B cell (primary cell): ENCODE data around the gene MLKL. TPM values are rescaled to one million over a fixed set of nuclear protein-coding genes. Genes with fewer than 3 reads are reported as not detected.

Experiments used
- ATAC-seq: fragments of 200-7000 bp; cut with Tn5 transposase; one replicate; pipeline ENCODE4 v1.10.0; 2021; ENCODE audit warnings: low read depth, mild to moderate bottlenecking, moderate number of reproducible peaks, moderate library complexity
- CTCF ChIA-PET: fragments of 350-600 bp; sonication (Branson Sonifier 250); formaldehyde crosslinking; loops from one replicate; lab custom pipeline; 2021; ENCODE audit warnings: antibody characterized with exemption, inconsistent platforms; lab: Charles Lee
- POLR2A ChIA-PET: fragments of 350-600 bp; sonication (Branson Sonifier 250); formaldehyde crosslinking; loops from one replicate; lab custom pipeline; 2021; ENCODE audit warnings: antibody characterized with exemption; lab: Charles Lee
- DNase-seq: peaks from one replicate; pipeline ENCODE4 v3.0.0; 2013
- H2AFZ ChIP-seq: 2 replicates; pipeline ENCODE4 v1.6.1; 2012; ENCODE audit warnings: mild to moderate bottlenecking, low read depth, low read length; ENCODE audit not compliant: insufficient read depth, poor library complexity, severe bottlenecking
- H3K27ac ChIP-seq, 2 donors: 1 replicate in 1 of 2; 2 replicates in 1 of 2; pipeline ENCODE4 v1.5.1; 2012 to 2013; ENCODE audit warnings: low read length in 2 of 2, mild to moderate bottlenecking in 2 of 2, moderate library complexity in 1 of 2
- H3K27me3 ChIP-seq, 4 experiments: fragments of 200-600 bp in 1 of 4; sonication (generic) in 1 of 4; replicated peaks in 1 of 4; 1 replicate in 2 of 4; 2 replicates in 2 of 4; pipeline versions ENCODE4 v1.6.1 to v1.7.0; 2013 to 2016; ENCODE audit warnings: low read length in 3 of 4, mild to moderate bottlenecking in 2 of 4, mixed read lengths in 1 of 4, moderate library complexity in 1 of 4; ENCODE audit not compliant: insufficient read depth in 4 of 4, control insufficient read depth in 3 of 4; ENCODE audit errors: control extremely low read depth in 1 of 4
- H3K36me3 ChIP-seq, 2 experiments: replicated peaks in 1 of 2; 1 replicate in 1 of 2; 2 replicates in 1 of 2; pipeline versions ENCODE4 v1.6.1 to v1.7.1; 2013; ENCODE audit warnings: low read length in 1 of 2; ENCODE audit not compliant: insufficient read depth in 2 of 2, control insufficient read depth in 1 of 2; ENCODE audit errors: control extremely low read depth in 1 of 2, extremely low read depth in 1 of 2
- H3K4me1 ChIP-seq, 2 donors: fragments of 200-600 bp in 1 of 2; sonication (generic) in 1 of 2; 1 replicate in 1 of 2; 2 replicates in 1 of 2; pipeline versions ENCODE4 v1.5.1 to v1.6.1; 2013 to 2017; ENCODE audit warnings: low read length in 2 of 2; ENCODE audit not compliant: control insufficient read depth in 2 of 2, insufficient read depth in 2 of 2
- H3K4me2 ChIP-seq: replicated peaks from 2 replicates; pipeline ENCODE3; 2012; ENCODE audit warnings: mild to moderate bottlenecking, low read depth, low read length; ENCODE audit not compliant: poor library complexity, severe bottlenecking
- H3K4me3 ChIP-seq, 5 experiments: fragments of 200-600 bp in 1 of 5; sonication (generic) in 1 of 5; 1 replicate in 3 of 5; 2 replicates in 2 of 5; pipeline versions ENCODE4 v1.5.1 to v1.7.0; 2011 to 2016; ENCODE audit warnings: low read length in 4 of 5, mild to moderate bottlenecking in 4 of 5, low read depth in 2 of 5, control low read depth in 1 of 5, moderate library complexity in 1 of 5; ENCODE audit not compliant: insufficient read depth in 1 of 5; ENCODE audit errors: control extremely low read depth in 1 of 5, extremely low read depth in 1 of 5
- H3K79me2 ChIP-seq: fragments of 200-600 bp; sonication (generic); one replicate; pipeline ENCODE4 v1.6.0; 2016; ENCODE audit warnings: low read length; ENCODE audit not compliant: control insufficient read depth, insufficient read depth
- H3K9ac ChIP-seq: fragments of 200-600 bp; sonication (generic); 2 replicates; pipeline ENCODE4 v1.6.1; 2017; ENCODE audit warnings: mild to moderate bottlenecking, low read length, moderate library complexity
- H3K9me3 ChIP-seq, 3 donors: one replicate each; pipeline versions ENCODE4 v1.6.1 to v1.7.1; 2013; ENCODE audit warnings: low read length in 2 of 3; ENCODE audit not compliant: control insufficient read depth in 2 of 3, insufficient read depth in 1 of 3; ENCODE audit errors: control extremely low read depth in 1 of 3
- H4K20me1 ChIP-seq: 2 replicates; pipeline ENCODE4 v1.6.0; 2012; ENCODE audit warnings: mild to moderate bottlenecking, low read length; ENCODE audit not compliant: insufficient read depth, control insufficient read depth, poor library complexity, severe bottlenecking
- H3K27ac Mint-ChIP-seq: one replicate; pipeline ENCODE4 v1.8.0; 2021; ENCODE audit warnings: mixed read lengths
- H3K27me3 Mint-ChIP-seq: one replicate; pipeline ENCODE4 v1.8.0; 2021; ENCODE audit warnings: mixed read lengths
- H3K4me1 Mint-ChIP-seq: one replicate; pipeline ENCODE4 v1.8.0; 2021; ENCODE audit warnings: mixed read lengths
- H3K4me3 Mint-ChIP-seq: one replicate; pipeline ENCODE4 v1.8.0; 2021; ENCODE audit warnings: mixed read lengths
- H3K9me3 Mint-ChIP-seq: one replicate; pipeline ENCODE4 v1.8.0; 2022; ENCODE audit warnings: mixed read lengths; ENCODE audit not compliant: insufficient read depth
- CTCF ChIP-seq: fragments of 200-600 bp; IDR thresholded peaks from one replicate; pipeline ENCODE4 v1.8.0; 2022; ENCODE audit warnings: antibody characterized with exemption, mild to moderate bottlenecking
- EZH2 ChIP-seq: IDR thresholded peaks from 2 replicates; pipeline ENCODE4 v1.6.1; 2012; ENCODE audit warnings: borderline replicate concordance, low read depth, mild to moderate bottlenecking, moderate library complexity, low read length; ENCODE audit not compliant: insufficient read depth, poor library complexity, severe bottlenecking
- WGBS: methylation state at CpG from one replicate; pipeline ENCODE4 v1.1.5; 2013; ENCODE audit warnings: missing lambda C conversion rate; ENCODE audit not compliant: insufficient coverage; 5-methylcytosine and 5-hydroxymethylcytosine counted together
- intact Hi-C: fragments of 100-400 bp; cut with micrococcal nuclease; formaldehyde crosslinking; loops from one replicate; pipeline ENCODE4 v1.10.0; 2022
- polyA plus RNA-seq: library from polyadenylated mRNA; depleted of rRNA; stranded (reverse); fragments of >200 nt; gene quantifications from 2 replicates; pipeline ENCODE4 v1.2.3, GENCODE V29; 2012
- total RNA-seq, 2 donors: library from RNA; stranded (reverse); fragments of 120-200 nt in 1 of 2; gene quantifications; 1 replicate in 1 of 2; 2 replicates in 1 of 2; pipeline versions ENCODE4 v1.2.3 to v1.2.4, GENCODE V29; 2013 to 2022

Gene MLKL
- total and polyA plus RNA-seq, 2 donors (not counting 1 experiment from before 2014, with no cell fraction given): 13.4 to 19.7 TPM

- Histone ChIP-seq H3K4me2 (peak overlapping the region; percentile 88), H4K20me1 (peaks cover 43% of the 10 kb centered on the region), H2AFZ (peak overlapping the region; percentile 83), H3K79me2 (peaks cover 57% of the 10 kb centered on the region), H3K36me3 (peaks cover 6 to 36% of the 10 kb centered on the region in 2 experiments), H3K4me3 (peak overlapping the region; percentile 76 to 99 (median 81)), H3K9ac (peak overlapping the region; percentile 88), H3K27me3 (no peaks in the 10 kb centered on the region), H3K4me1 (peaks cover 10 to 14% of the 10 kb centered on the region in 2 donors), H3K27ac (peak overlapping the region; percentile 64 to 89), H3K9me3 (no peaks in the 10 kb centered on the region)
- DNase-seq (no peak), ATAC-seq (no peak)
- Mint-ChIP-seq H3K9me3 (no peaks in the 10 kb centered on the region), H3K27me3 (no peaks in the 10 kb centered on the region), H3K4me1 (peaks cover 39% of the 10 kb centered on the region), H3K27ac (no peak overlapping the region), H3K4me3 (peak overlapping the region; percentile 93)
- no peak for TF ChIP-seq EZH2
- TF ChIP-seq CTCF: no peak
- CTCF ChIA-PET: interaction anchor here (1.0 to 2.1 kb wide), 3 partner anchors 35 to 197 kb away, joined by 4 to 8 read pairs (median 6); partner anchors contain the start of genes GLG1 and MLKL
- WGBS: 0% methylated on average over 3 of the region's 8 CpGs
- POLR2A ChIA-PET: interaction anchor here (0.9 to 1.3 kb wide), 2 partner anchors 35 to 59 kb away, joined by 4 to 6 read pairs; partner anchors contain the start of gene GLG1
- intact Hi-C loops: loop anchor here (2.0 to 10.0 kb wide), 5 partner anchors 17 to 981 kb away; partner anchors contain the start of genes CFDP1, KARS1, MLKL and TERF2IP
Measured at GRCh38 chr16:74666010-74666421, 34.6 kb downstream of the MLKL start.

GRCh38 chr16:74661064-74661463 is 39.6 kb downstream of the MLKL start:
- no peaks in the 10 kb centered on the region for H3K27me3 Mint-ChIP-seq
- no peak overlapping the region for H3K4me3 Mint-ChIP-seq
- peaks cover 83% of the 10 kb centered on the region for H4K20me1 ChIP-seq
- no peak overlapping the region for H3K4me3 ChIP-seq
- WGBS: 100% methylated on average over 2 of the region's 5 CpGs
- H3K4me2 ChIP-seq: no peak overlapping the region
- no peak overlapping the region for H2AFZ ChIP-seq
- CTCF ChIA-PET: interaction anchor here (2.5 kb wide), 1 partner anchor 10 kb away, joined by 8 read pairs; no protein-coding TSS in a partner anchor
- no peaks in the 10 kb centered on the region for H3K27me3 ChIP-seq
- TF ChIP-seq EZH2 (no peak), CTCF (no peak)
- intact Hi-C loops: loop anchor here (10.0 kb wide), 1 partner anchor 324 kb away; the partner anchor contains the start of gene WDR59
- H3K9me3 Mint-ChIP-seq: no peaks in the 10 kb centered on the region
- peaks cover 69% of the 10 kb centered on the region for H3K4me1 Mint-ChIP-seq
- no peaks in the 10 kb centered on the region for H3K9me3 ChIP-seq
- H3K4me1 ChIP-seq: peaks cover 11 to 18% of the 10 kb centered on the region in 2 donors
- no peak overlapping the region for H3K27ac ChIP-seq
- POLR2A ChIA-PET: no interaction called here
- ATAC-seq (no peak), DNase-seq (no peak)
- no peak overlapping the region for H3K9ac ChIP-seq
- H3K79me2 ChIP-seq: peaks cover 99% of the 10 kb centered on the region
- no peak overlapping the region for H3K27ac Mint-ChIP-seq
- H3K36me3 ChIP-seq: peaks cover 24 to 65% of the 10 kb centered on the region in 2 experiments
